Measurements from ENCODE around the gene SEMA7A.

Gene SEMA7A

DNA sequence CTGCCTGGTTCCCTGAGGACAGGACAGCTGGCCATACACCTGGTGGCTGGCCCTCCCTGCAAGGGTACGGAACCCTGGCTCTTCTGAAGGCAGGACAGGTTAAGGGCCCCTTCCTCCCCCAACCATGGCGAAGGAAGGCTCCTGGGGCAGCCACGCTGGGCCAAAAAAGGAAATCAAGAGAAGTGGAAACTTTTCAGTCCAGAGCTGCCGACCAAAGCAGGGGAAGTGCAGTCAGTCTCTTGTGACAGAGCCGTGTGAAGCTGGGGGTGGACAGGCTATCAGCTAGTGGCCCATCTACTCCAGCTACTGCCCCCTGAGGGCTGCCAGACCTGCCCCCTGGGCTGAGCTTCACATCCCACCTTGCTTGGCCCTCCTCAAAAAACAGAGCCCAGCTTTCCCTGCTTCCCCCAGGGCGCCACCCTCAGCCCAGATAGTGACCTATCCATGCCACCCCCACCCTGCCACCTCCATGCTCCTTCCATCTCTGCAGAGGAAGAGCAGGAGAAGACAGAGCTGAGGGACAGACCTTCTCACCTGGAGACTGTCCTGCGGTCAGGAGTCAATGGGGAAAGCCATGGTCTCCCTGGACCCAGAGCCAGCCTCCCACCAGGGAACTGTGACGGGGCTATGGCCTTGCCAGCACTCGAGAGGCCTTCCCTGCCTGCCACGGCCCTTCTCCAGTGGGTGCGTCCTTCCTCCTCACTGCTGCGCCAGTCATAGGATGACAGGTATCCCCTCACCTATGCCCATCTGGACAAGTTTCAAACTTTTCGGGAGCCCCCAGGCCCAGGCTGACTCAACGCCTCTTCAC, 4.6 kb downstream of the SEMA7A start:
- no peak overlapping the region for H3K4me3 ChIP-seq (ENCODE audit: low read depth, low read length)
- in situ Hi-C loops (cut with HindIII; ENCODE audit: low sequenced_read_pairs): no loop called here
- no peak for DNase-seq (ENCODE audit: low read depth)
- TF ChIP-seq, protein P1, sequence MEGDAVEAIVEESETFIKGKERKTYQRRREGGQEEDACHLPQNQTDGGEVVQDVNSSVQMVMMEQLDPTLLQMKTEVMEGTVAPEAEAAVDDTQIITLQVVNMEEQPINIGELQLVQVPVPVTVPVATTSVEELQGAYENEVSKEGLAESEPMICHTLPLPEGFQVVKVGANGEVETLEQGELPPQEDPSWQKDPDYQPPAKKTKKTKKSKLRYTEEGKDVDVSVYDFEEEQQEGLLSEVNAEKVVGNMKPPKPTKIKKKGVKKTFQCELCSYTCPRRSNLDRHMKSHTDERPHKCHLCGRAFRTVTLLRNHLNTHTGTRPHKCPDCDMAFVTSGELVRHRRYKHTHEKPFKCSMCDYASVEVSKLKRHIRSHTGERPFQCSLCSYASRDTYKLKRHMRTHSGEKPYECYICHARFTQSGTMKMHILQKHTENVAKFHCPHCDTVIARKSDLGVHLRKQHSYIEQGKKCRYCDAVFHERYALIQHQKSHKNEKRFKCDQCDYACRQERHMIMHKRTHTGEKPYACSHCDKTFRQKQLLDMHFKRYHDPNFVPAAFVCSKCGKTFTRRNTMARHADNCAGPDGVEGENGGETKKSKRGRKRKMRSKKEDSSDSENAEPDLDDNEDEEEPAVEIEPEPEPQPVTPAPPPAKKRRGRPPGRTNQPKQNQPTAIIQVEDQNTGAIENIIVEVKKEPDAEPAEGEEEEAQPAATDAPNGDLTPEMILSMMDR (IDR thresholded peaks at IDR 0.05; ENCODE audit: low read depth, low read length, missing control alignments): no peak

DNA sequence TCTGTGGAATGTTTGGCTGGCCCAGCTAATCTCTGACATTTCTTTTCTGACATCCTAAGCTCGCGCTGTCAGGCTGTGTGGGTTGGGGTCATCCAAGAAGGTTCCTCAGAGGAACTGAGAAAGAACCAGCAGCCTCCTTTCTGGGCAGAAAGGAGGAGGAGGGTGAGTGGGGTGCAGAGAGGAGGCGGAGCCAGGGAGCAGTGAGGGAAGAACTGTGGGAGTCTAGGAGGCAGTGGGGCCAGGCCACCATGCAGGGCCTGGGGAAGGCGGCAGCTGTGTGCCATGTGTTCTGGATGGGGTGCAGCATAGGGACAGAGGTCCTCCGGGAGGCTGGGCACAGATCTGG, 5.3 kb downstream of the SEMA7A start:
- no peak for DNase-seq (ENCODE audit: low read depth)
- in situ Hi-C loops (cut with HindIII; ENCODE audit: low sequenced_read_pairs): no loop called here
- TF ChIP-seq, protein P1 (IDR thresholded peaks at IDR 0.05; ENCODE audit: low read depth, low read length, missing control alignments): no peak
- no peak overlapping the region for H3K4me3 ChIP-seq (ENCODE audit: low read depth, low read length)

DNA sequence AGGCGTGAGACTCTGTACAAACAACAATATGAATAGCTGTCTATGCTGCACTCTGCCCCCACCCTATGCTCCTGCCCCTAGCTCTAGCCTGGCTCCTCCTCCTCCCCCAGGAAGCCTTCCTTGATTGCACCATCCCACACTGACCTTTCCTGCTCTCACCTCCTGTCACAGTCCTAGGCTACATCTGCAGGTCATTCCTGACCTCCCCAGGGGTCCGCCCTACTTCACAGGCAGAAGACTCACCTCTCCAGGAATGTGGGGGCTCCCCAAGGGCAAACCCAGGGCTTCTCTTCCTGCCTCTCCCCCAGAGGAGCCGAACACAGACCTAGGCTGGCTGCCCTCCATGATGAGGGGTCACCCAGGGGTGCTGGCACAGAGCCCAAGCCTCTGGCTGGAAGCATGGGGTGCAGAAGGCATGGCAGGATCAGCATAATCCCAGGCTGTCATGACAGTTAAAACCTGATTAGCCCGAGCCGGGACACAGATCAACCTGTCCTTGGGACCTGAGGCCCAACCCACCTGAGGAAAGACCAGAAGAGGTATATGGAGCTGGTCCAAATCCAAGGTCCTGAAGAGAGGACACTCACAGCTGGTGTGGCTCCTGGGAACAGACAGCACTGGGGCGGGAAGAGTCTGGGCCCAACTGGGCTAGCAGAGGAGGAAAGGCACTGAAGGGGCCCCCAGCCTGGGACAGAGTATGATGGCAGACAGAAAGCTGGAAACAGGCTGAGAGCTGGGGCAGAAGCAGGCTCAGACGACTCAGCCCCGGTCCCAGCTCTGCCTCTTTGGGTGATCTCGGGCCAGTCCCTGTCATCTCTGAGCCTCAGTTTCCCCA, 5.9 kb downstream of the SEMA7A start:
- H3K4me3 ChIP-seq (ENCODE audit: low read depth, low read length): no peak overlapping the region
- no peak for DNase-seq (ENCODE audit: low read depth)
- TF ChIP-seq, protein P1 (IDR thresholded peaks at IDR 0.05; ENCODE audit: low read depth, low read length, missing control alignments): no peak
- in situ Hi-C loops (cut with HindIII; ENCODE audit: low sequenced_read_pairs): no loop called here

DNA sequence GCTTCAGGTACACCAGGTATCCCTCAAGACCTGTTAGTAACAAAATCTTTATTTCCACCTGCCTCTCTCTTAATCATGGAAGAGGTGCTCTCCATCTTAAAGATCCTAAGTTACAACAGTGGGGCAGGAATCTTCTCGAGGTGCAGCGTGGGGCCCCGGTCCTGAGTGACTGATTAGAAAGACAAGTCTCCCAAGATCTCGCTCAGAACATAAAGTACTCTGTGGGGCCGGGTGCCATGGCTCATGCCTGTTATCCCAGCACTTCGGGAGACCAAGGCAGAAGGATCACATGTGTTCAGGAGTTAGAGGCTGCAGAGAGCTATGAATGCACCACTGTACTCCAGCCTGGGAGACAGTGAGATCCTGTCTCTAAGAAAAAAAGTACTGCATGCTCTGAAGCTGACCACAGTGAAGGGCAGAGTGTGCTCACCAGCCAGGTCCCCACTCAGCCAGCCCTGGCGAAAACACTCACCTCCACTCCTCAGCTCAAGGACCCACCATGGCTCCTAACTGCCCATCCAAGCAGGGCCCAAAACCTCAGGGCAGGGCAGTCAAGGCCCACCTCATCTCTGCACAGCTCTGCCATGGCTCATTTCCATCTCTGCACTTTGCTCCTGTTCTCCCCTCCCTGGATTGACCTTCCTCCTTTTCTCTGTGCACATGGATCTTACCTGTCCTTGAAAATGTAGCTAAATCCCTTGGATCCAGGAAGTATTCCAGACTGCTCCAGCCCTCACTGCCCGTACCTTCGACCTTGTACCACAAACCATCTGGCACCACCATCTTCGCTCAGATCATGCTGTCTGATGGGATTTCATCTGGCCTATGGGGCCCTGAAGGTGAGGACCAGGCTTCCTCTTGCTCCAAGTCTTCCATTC, 7.1 kb downstream of the SEMA7A start:
- DNase-seq (ENCODE audit: low read depth): no peak

DNA sequence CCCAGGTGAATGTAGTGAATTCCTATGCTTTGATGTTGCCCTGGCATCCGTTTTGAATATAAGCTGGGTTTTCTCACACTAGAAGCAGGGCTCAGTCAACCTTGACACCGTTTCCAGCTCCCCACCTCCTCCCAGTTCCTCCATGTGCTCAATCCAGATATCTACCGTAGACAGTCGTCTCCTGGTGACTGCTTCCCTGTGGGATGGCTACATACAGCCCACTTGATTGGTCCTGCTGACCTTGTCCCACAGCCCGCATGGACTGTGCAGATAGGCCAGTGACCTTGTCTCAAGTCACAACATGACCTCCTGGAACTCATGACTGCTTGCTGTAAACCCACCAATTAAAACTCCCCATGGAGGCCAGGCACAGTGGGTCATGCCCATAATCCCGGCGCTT, 8.1 kb downstream of the SEMA7A start:
- DNase-seq (ENCODE audit: low read depth): no peak
- TF ChIP-seq, protein P1 (IDR thresholded peaks at IDR 0.05; ENCODE audit: low read depth, low read length, missing control alignments): no peak
- no peak overlapping the region for H3K4me3 ChIP-seq (ENCODE audit: low read depth, low read length)
- in situ Hi-C loops (cut with HindIII; ENCODE audit: low sequenced_read_pairs): no loop called here

More for the DNA sequence above, 7.1 kb downstream of the SEMA7A start:
- in situ Hi-C loops (cut with HindIII; ENCODE audit: low sequenced_read_pairs): no loop called here
- H3K4me3 ChIP-seq (ENCODE audit: low read depth, low read length): no peak overlapping the region
- TF ChIP-seq, protein P1 (IDR thresholded peaks at IDR 0.05; ENCODE audit: low read depth, low read length, missing control alignments): no peak

DNA sequence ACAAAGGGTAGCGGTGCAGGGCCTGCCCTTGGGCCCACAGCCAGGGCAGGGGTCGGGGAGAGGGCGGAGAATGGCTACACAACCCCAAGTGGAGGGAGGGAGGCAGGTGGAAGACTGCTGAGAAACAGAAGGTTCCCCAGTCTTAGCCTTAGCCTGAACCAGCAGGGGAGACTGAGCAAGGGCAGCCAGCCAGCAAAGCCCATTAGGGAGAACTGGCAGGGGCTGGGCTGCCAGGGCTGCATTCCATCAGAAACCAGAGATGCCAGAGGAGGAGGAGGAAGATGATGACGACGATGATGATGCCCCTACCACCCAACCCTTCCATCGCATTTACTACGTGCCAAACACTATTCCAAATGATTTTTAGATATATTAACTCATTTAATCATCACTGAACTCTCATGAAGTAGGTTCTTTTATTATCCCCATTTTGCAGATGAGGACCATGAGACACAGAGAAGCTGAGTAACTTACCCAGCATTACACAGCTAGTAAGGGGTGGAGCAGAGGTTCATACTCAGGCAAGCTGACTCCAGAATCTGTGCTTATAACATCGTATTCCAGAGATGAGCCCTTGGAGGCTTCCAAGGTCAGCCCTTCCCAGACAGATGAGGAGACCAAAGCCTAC, 8.7 kb downstream of the SEMA7A start:
- TF ChIP-seq, protein P1 (IDR thresholded peaks at IDR 0.05; ENCODE audit: low read depth, low read length, missing control alignments): no peak
- no peak overlapping the region for H3K4me3 ChIP-seq (ENCODE audit: low read depth, low read length)
- in situ Hi-C loops (cut with HindIII; ENCODE audit: low sequenced_read_pairs): no loop called here
- no peak for DNase-seq (ENCODE audit: low read depth)
